Vagina (tissue), 2 donors: Measurements from ENCODE around the gene RAP1A. TPM values are rescaled to one million over a fixed set of nuclear protein-coding genes. Genes with fewer than 3 reads are reported as not detected.
A peak's percentile ranks its signal among the peaks of the same experiment; 100 is the strongest.

Source experiments
- DNase-seq, 2 donors: peaks; one replicate each; pipeline ENCODE4 v3.0.0-alpha.2; 2017; ENCODE audit errors: extremely low spot score in 2 of 2
- H3K27ac ChIP-seq: fragments of 200-600 bp; sonication (generic); one replicate; pipeline ENCODE4 v1.5.1; 2019
- H3K27me3 ChIP-seq: fragments of 200-600 bp; sonication (generic); one replicate; pipeline ENCODE4 v1.5.1; 2019
- H3K36me3 ChIP-seq, 2 donors: fragments of 200-600 bp; sonication (generic); one replicate each; pipeline ENCODE4 v1.5.1; 2017 to 2019
- H3K4me1 ChIP-seq: fragments of 200-600 bp; sonication (generic); one replicate; pipeline ENCODE4 v1.5.1; 2019
- H3K4me3 ChIP-seq, 2 donors: fragments of 200-600 bp; sonication (generic); 1 replicate in 1 of 2; 2 replicates in 1 of 2; pipeline ENCODE4 v1.5.1; 2016 to 2019
- H3K9me3 ChIP-seq: fragments of 200-600 bp; sonication (generic); one replicate; pipeline ENCODE4 v1.5.1; 2019
- CTCF ChIP-seq, 3 experiments: fragments of 450-650 bp in 2 of 3; fragments of 200-600 bp in 1 of 3; sonication (generic) in 1 of 3; IDR thresholded peaks; one replicate each; pipeline ENCODE4 v1.5.1; 2017 to 2019; ENCODE audit warnings: antibody characterized with exemption in 3 of 3, mild to moderate bottlenecking in 2 of 3, moderate library complexity in 2 of 3
- POLR2A ChIP-seq, 2 donors: fragments of 450-650 bp; IDR thresholded peaks; one replicate each; pipeline ENCODE4 v1.6.1; 2017; ENCODE audit warnings: antibody characterized with exemption in 2 of 2, mild to moderate bottlenecking in 2 of 2, moderate library complexity in 2 of 2
- POLR2AphosphoS5 ChIP-seq, 2 donors: sonication (generic); formaldehyde crosslinking; IDR thresholded peaks; one replicate each; pipeline ENCODE4 v1.9.0; 2017; ENCODE audit warnings: antibody characterized with exemption in 2 of 2, mild to moderate bottlenecking in 2 of 2, low read depth in 1 of 2; ENCODE audit not compliant: insufficient read depth in 1 of 2
- intact Hi-C: fragments of 100-400 bp; cut with DNase I; formaldehyde crosslinking; loops from one replicate; pipeline ENCODE4 v1.15.1; 2023
- total RNA-seq: library from RNA; depleted of rRNA; stranded (reverse); fragments of >200 nt; gene quantifications from one replicate; pipeline ENCODE4 v1.2.3, GENCODE V29; 2016

RAP1A gene
- total RNA-seq, 1 donor from 2014 or later: 52.5 TPM

GRCh38 chr1:111735858-111736544 is 116.4 kb downstream of the RAP1A start:
- H3K4me3 ChIP-seq: no peak overlapping the region
- no peaks in the 10 kb centered on the region for H3K27me3 ChIP-seq
- no peaks in the 10 kb centered on the region for H3K36me3 ChIP-seq
- peak in 1 of 2 donors; percentile 79 for DNase-seq
- peaks cover 60% of the 10 kb centered on the region for H3K4me1 ChIP-seq
- TF ChIP-seq CTCF (IDR thresholded peaks at IDR 0.05): no peak
- TF ChIP-seq POLR2A (IDR thresholded peaks at IDR 0.05): no peak
- H3K9me3 ChIP-seq: no peaks in the 10 kb centered on the region
- no peak overlapping the region for H3K27ac ChIP-seq
- intact Hi-C loops: no loop called here

- no peak for TF ChIP-seq POLR2A (IDR thresholded peaks at IDR 0.05)
- no peak for TF ChIP-seq CTCF (IDR thresholded peaks at IDR 0.05)
- no peak for TF ChIP-seq POLR2AphosphoS5 (IDR thresholded peaks at IDR 0.05; ENCODE audit: insufficient read depth in 1 of 2, low read depth in 1 of 2)
- intact Hi-C loops: no loop called here
- H3K36me3 ChIP-seq: no peaks in the 10 kb centered on the region
- H3K4me3 ChIP-seq: no peak overlapping the region
- no peaks in the 10 kb centered on the region for H3K27me3 ChIP-seq
- H3K4me1 ChIP-seq: peaks cover 57% of the 10 kb centered on the region
- peak in 1 of 2 donors; percentile 83 for DNase-seq
- no peaks in the 10 kb centered on the region for H3K9me3 ChIP-seq
- peak overlapping the region; percentile 45 for H3K27ac ChIP-seq
These were observed 117.1 kb downstream of the RAP1A start for GRCh38 chr1:111736548-111737215.

- H3K27me3 ChIP-seq: no peaks in the 10 kb centered on the region
- H3K36me3 ChIP-seq: no peaks in the 10 kb centered on the region
- intact Hi-C loops: no loop called here
- H3K27ac ChIP-seq: peak overlapping the region; percentile 90
- no peaks in the 10 kb centered on the region for H3K9me3 ChIP-seq
- H3K4me1 ChIP-seq: peaks cover 57% of the 10 kb centered on the region
- TF ChIP-seq CTCF (IDR thresholded peaks at IDR 0.05) (no peak), POLR2A (IDR thresholded peaks at IDR 0.05) (no peak), POLR2AphosphoS5 (IDR thresholded peaks at IDR 0.05; ENCODE audit: insufficient read depth in 1 of 2, low read depth in 1 of 2) (no peak)
- peak overlapping the region; percentile 60 to 61 for H3K4me3 ChIP-seq
- peak in 1 of 2 donors; percentile 86 for DNase-seq
These were observed 117.9 kb downstream of the RAP1A start for GRCh38 chr1:111737216-111738132.

- Histone ChIP-seq H3K36me3 (no peaks in the 10 kb centered on the region), H3K27ac (peak overlapping the region; percentile 90), H3K27me3 (no peaks in the 10 kb centered on the region), H3K9me3 (no peaks in the 10 kb centered on the region), H3K4me3 (peak overlapping the region; percentile 60 to 61), H3K4me1 (peaks cover 51% of the 10 kb centered on the region)
- no peak for TF ChIP-seq CTCF (IDR thresholded peaks at IDR 0.05)
- no peak for TF ChIP-seq POLR2A (IDR thresholded peaks at IDR 0.05)
- no peak for TF ChIP-seq POLR2AphosphoS5 (IDR thresholded peaks at IDR 0.05; ENCODE audit: insufficient read depth in 1 of 2, low read depth in 1 of 2)
- intact Hi-C loops: no loop called here
- DNase-seq: no peak
These were observed 118.5 kb downstream of the RAP1A start for GRCh38 chr1:111738133-111738435.
